ENCODE data around the gene SMIM38.

DNA sequence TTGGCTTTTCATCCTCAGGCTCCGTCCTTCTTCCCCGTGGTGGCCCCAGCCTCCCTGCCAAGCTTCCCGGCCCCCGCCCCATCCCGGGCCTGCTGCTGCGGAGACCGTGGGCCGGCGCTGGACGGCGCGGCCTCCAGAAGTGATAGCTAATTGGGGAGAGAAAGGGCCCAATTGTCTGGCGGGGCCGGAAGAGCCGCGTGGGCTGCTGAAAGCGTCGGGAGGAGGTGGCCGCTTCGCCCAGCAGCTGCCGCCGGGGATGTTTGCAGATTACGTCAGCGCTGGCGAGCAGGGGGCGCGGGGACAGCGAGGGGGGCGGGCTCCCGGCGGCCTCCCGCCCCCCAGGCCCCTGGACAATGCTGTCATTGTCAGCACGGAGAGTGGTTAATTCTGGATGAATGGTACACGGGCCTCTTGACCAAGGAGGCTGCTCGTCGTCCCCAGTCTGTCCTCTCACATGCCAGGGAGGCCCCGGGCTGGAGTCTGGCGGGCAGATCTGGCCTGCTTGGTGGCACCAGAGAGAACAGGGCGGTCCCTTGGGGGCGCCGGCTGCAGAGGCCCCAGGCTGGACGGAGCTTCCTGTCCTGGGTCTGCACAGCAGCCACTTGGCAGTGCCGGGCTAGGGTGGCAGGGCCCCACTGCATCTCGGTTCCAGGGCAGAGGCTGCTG lies 1.6 kb downstream of the SMIM38 start:
- TF ChIP-seq POLR2AphosphoS5 (IDR thresholded peaks at IDR 0.05; ENCODE audit: low read depth, low read length) (no peak), TAF1 (IDR thresholded peaks at IDR 0.05; ENCODE audit: borderline replicate concordance, insufficient read depth, low read length) (no peak)
- TF ChIP-seq, protein P1, sequence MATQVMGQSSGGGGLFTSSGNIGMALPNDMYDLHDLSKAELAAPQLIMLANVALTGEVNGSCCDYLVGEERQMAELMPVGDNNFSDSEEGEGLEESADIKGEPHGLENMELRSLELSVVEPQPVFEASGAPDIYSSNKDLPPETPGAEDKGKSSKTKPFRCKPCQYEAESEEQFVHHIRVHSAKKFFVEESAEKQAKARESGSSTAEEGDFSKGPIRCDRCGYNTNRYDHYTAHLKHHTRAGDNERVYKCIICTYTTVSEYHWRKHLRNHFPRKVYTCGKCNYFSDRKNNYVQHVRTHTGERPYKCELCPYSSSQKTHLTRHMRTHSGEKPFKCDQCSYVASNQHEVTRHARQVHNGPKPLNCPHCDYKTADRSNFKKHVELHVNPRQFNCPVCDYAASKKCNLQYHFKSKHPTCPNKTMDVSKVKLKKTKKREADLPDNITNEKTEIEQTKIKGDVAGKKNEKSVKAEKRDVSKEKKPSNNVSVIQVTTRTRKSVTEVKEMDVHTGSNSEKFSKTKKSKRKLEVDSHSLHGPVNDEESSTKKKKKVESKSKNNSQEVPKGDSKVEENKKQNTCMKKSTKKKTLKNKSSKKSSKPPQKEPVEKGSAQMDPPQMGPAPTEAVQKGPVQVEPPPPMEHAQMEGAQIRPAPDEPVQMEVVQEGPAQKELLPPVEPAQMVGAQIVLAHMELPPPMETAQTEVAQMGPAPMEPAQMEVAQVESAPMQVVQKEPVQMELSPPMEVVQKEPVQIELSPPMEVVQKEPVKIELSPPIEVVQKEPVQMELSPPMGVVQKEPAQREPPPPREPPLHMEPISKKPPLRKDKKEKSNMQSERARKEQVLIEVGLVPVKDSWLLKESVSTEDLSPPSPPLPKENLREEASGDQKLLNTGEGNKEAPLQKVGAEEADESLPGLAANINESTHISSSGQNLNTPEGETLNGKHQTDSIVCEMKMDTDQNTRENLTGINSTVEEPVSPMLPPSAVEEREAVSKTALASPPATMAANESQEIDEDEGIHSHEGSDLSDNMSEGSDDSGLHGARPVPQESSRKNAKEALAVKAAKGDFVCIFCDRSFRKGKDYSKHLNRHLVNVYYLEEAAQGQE (IDR thresholded peaks at IDR 0.05; ENCODE audit: insufficient read depth in 1 of 2, low read depth in 2 of 2, low read length in 2 of 2), result no peak

Data from PFSK-1 (cell line).